ENCODE measurements around the gene NDUFS5.

The NDUFS5 gene

GRCh38 chr1:39082010-39082799 is 56.1 kb downstream of the NDUFS5 start:
- TF ChIP-seq MAX (IDR thresholded peaks at IDR 0.05), result no peak
- no peak for TF ChIP-seq TEAD4 (IDR thresholded peaks at IDR 0.05)
- TF ChIP-seq ZBTB7A (IDR thresholded peaks at IDR 0.05; ENCODE audit: low read depth), result no peak
- no peak for TF ChIP-seq YY1 (IDR thresholded peaks at IDR 0.05; ENCODE audit: low read depth)
- no peak for TF ChIP-seq REST (IDR thresholded peaks at IDR 0.05; ENCODE audit: low read depth)
- no peak for TF ChIP-seq CEBPB (IDR thresholded peaks at IDR 0.05)
- no peak for TF ChIP-seq USF1 (IDR thresholded peaks at IDR 0.05)
- TF ChIP-seq EP300 (IDR thresholded peaks at IDR 0.05; ENCODE audit: borderline replicate concordance), result no peak
- no peak for TF ChIP-seq TAF1 (IDR thresholded peaks at IDR 0.05; ENCODE audit: low read depth)
- TF ChIP-seq EGR1 (IDR thresholded peaks at IDR 0.05), result no peak
- no peak for TF ChIP-seq NFIC (IDR thresholded peaks at IDR 0.05)
- no peak for TF ChIP-seq TCF12 (IDR thresholded peaks at IDR 0.05; ENCODE audit: low read depth)
- no peak for TF ChIP-seq CREB1 (IDR thresholded peaks at IDR 0.05; ENCODE audit: low read depth)
- no peak for TF ChIP-seq RAD21 (IDR thresholded peaks at IDR 0.05; ENCODE audit: low read depth)
- no peak for TF ChIP-seq FOXM1 (IDR thresholded peaks at IDR 0.05; ENCODE audit: borderline replicate concordance, low read depth)

- TF ChIP-seq YY1 (IDR thresholded peaks at IDR 0.05; ENCODE audit: low read depth) (no peak), REST (IDR thresholded peaks at IDR 0.05; ENCODE audit: low read depth) (no peak), NFIC (IDR thresholded peaks at IDR 0.05) (no peak), RAD21 (IDR thresholded peaks at IDR 0.05; ENCODE audit: low read depth) (no peak), TCF12 (IDR thresholded peaks at IDR 0.05; ENCODE audit: low read depth) (no peak), EGR1 (IDR thresholded peaks at IDR 0.05) (no peak), FOXM1 (IDR thresholded peaks at IDR 0.05; ENCODE audit: borderline replicate concordance, low read depth) (no peak), USF1 (IDR thresholded peaks at IDR 0.05) (no peak), CREB1 (IDR thresholded peaks at IDR 0.05; ENCODE audit: low read depth) (no peak), TEAD4 (IDR thresholded peaks at IDR 0.05) (no peak), TAF1 (IDR thresholded peaks at IDR 0.05; ENCODE audit: low read depth) (no peak), MAX (IDR thresholded peaks at IDR 0.05) (no peak), CEBPB (IDR thresholded peaks at IDR 0.05) (no peak), ZBTB7A (IDR thresholded peaks at IDR 0.05; ENCODE audit: low read depth) (no peak), EP300 (IDR thresholded peaks at IDR 0.05; ENCODE audit: borderline replicate concordance) (no peak)
Measured at GRCh38 chr1:39082811-39083576, 56.8 kb downstream of the NDUFS5 start.

GRCh38 chr1:39084191-39084590 is 58.0 kb downstream of the NDUFS5 start:
- no peak for TF ChIP-seq TCF12 (IDR thresholded peaks at IDR 0.05; ENCODE audit: low read depth)
- TF ChIP-seq TEAD4 (IDR thresholded peaks at IDR 0.05), result no peak

All from Ishikawa (cell line).